HG03060 (cell line): ENCODE results near the gene G6PD.

Source experiments
- ATAC-seq: cut with Tn5 transposase; IDR thresholded peaks from one replicate; pipeline ENCODE4 v1.9.1; 2021; ENCODE audit warnings: low read depth, moderate number of reproducible peaks; ENCODE audit not compliant: unreplicated experiment

Gene G6PD

DNA sequence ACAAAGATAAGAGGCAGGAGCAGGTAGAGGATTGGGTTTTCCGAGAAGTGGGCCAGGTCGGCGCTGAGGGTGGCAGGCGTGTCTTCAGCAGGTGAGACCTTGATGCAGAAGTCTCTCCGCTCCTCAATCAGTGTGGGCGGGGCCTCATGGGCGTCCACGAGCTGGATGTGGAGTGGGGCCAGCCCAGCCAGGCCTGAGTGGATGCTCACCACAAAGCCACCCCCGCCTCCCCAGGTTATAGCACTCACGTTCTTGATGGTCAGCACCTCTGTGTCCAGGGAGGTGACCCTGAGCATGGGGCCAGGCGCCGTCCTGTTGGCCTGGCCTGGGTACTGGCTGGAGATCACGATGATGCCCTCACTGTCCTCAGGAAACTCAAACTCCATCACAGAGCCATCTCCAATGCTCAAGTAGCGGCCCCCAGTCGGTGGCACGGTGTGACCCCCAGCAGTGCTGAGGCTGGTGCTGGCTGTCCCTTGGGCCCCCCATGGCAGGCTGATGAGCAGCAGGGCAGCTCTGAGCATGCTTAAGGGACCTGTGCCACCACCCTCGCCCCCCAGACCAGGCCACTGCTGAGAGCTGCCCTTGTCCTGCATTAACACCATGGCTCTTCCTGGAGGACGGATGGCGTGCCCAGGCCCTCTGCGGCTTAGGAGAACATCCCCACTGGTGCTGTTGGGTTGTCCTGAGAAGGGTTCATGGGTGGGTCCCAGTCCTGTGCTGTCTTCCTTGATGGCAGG is 58.1 kb downstream of the G6PD start:
- no peak for ATAC-seq

DNA sequence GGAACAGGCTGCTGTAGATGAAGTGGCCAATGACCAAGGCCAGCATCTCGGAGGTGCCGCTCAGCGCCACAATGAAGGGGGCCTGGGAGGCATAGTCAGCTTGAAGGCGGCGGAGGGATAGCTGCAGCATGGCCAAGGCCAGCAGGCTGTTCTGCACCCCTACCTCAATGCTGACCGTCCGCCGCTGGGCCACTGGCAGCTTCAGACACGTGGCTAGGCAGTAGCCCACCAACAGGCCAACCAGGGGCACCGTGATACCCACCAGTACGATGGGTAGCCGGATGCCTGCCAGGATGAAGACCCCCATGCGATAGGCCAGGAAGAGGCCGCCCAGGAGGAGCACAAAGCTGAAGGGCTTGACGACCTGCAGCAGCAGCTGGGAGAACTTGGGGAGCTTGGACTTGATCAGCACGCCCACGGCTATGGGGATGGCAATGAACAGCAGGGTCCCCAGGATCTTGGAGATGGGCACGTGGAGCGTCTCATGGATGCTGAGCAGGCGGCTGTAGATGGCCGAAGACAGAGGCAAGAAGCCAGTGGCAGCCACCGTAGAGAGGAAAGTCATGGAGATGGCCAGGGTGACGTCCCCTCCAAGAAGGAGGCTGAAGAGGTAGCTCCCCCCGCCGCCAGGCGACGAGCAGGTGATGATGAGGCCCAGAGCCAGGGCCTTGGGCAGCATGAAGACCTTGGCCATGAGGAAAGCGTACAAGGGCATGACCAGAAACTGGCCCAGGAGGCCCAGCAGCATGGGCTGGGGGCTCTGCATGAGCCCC is 58.9 kb downstream of the G6PD start:
- ATAC-seq, result no peak

GRCh38 chrX:154486396-154487207 is 60.0 kb downstream of the G6PD start, which contains the start of gene UBL4A:
Gene UBL4A, minus strand, starts transcription at chrX:154486615. Its CDS starts 31 bp downstream, at chrX:154486584.
- no peak for ATAC-seq

DNA sequence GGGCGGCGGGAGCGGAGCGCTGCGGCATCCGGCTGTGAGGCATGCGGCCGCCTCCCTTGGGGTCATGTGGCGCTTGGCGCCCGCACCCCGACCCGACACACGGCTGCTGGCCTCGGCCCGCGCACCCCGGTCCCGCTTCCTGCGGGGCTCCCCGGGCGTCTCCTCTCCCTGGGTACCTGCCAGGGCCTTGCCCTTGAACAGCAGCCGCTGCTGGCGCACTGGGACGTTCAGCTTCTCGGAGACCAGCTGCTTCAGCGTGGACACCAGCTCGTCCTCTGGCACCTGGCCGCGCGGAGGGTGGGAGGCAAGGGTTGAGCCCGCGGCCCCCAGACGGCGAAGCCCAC is 60.6 kb downstream of the G6PD start:
- no peak for ATAC-seq

DNA sequence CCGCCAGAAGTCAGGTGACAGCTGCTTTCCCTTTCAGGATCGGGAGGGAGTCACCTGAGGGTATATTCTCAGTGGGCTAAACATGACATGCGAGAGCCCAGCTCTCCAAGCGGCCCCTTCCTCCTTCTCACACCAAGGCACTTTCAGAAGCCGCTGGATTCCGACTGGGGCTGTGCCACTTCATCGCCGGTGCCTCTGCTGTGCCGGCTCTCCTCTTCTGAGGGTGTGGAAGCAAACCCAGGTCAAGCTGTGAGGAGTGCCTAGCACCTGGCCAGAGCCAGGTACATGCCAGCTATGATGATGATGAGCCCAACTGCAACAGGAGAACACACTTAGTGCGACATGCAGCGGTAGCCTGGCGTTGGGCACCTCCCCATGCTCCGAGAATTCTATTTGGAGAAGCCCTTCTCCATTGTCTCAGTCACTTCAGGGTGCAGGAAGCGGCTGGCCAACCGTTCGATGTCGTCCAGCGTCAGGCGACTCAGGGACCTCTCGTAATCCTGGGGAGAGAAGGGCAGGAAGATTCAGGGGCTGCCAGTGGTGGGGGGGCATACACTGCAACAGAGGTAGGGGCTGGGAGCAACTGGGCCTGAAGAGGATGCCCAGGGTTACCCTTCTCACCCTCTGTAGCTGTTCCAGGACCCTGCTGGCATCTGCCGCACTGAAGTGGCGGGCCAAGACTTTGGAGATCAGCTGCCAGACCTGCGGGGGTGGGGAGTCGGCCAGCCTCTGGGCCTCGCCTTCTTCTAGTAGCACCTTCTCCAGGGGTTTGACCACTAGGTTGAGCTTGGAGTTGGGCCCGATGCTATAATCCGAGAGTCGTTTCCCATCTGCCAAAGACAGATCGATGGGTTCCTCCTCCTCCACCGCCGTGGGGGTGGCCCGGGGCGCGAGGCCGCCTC is 61.2 kb downstream of the G6PD start:
- ATAC-seq, result no peak

- ATAC-seq, result no peak
Observed at GRCh38 chrX:154484255-154485149, 62.1 kb downstream of the G6PD start.

GRCh38 chrX:154483325-154483724 is 63.3 kb downstream of the G6PD start:
- ATAC-seq, result no peak

- ATAC-seq, result no peak
Observed at GRCh38 chrX:154482786-154483185, 63.9 kb downstream of the G6PD start.

DNA sequence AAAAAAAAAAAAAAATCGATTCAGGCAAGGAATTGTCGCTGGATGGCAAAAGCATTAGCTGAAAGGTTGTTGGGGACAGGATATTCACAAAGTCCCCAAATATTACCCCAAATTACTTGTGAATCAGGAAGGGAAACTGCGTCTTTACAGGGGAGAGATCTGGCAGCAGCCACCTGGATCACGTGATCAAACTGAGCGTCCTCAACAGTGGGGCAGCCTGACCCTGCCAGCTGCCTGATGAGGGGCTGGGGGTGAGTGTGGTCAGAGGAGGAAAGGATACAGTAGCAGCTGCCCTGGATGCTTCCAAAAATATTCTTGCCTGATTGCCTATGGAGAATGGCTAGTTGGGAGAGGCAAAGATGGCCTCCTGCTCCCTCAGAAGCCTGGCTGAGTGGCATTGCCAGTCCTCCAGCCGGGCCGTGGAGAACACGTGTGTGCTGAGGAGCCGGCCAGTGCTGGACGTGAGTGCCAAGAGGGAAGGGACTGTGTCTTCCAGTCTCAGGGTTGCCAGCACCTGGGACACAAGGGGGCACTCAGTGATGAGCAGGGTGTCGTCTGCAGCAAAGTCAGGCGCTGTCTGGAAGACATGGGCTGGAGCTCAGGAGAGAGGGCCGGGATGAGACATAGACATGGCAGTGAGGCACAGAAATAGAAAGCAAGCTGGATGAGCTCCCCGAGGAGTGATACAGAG is 64.6 kb downstream of the G6PD start:
- ATAC-seq, result no peak
